Activated CD8-positive, alpha-beta memory T cell treated with anti-CD3 and anti-CD28 coated beads for 4 hours (primary cell): Measurements from ENCODE around the gene JTB.

ENCODE experiments used
- DNase-seq, 2 donors: peaks; one replicate each; pipeline ENCODE4 v3.0.0-alpha.2; 2020; ENCODE audit warnings: low read depth in 2 of 2

Gene JTB

DNA sequence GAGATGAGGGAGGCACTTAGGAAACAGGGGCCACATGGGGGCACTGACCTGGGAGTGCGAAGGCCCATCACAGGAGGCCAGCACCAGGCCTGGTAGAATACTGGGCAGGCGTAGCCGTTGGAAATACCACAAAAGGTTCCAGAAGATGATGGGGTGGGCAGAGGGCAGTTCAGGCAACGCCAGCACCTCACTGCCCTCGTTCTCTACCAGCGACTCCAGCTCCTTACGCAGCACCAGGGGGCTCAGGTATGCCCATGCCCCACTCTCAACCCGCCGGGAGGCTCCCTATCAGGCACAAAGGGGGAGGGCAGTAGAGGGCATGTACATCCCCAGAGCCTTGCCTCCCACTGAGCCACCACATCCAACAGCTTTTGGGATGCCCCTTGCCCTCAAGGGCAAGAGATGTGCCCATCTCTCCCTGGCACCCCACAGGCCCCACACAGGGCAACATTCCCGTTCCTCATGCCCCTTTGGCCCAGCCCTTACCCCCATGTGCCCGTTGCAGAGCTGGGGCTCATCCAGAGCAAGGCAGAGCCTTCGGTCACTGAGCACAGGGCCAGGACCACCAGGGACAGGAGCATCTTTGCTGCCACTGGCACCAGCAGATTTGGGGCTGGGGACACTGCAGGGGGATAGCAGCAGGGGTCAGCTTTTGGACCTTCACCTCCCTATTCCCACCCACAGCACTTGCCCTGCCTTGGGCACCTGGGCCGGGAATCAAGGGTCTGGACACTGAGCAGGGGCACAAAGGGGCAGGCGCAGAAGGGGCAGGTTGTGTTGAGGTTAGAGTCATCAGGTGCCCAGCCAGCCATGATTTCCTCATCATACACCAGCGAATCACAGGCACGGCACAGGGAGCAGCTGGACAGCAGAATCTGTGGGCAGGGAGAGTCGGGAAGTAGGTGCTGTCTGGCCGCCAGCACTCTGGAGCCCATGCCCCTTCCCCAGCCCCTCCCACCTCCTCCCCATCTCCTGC is 45.0 kb downstream of the JTB start:
- DNase-seq, result no peak

DNA sequence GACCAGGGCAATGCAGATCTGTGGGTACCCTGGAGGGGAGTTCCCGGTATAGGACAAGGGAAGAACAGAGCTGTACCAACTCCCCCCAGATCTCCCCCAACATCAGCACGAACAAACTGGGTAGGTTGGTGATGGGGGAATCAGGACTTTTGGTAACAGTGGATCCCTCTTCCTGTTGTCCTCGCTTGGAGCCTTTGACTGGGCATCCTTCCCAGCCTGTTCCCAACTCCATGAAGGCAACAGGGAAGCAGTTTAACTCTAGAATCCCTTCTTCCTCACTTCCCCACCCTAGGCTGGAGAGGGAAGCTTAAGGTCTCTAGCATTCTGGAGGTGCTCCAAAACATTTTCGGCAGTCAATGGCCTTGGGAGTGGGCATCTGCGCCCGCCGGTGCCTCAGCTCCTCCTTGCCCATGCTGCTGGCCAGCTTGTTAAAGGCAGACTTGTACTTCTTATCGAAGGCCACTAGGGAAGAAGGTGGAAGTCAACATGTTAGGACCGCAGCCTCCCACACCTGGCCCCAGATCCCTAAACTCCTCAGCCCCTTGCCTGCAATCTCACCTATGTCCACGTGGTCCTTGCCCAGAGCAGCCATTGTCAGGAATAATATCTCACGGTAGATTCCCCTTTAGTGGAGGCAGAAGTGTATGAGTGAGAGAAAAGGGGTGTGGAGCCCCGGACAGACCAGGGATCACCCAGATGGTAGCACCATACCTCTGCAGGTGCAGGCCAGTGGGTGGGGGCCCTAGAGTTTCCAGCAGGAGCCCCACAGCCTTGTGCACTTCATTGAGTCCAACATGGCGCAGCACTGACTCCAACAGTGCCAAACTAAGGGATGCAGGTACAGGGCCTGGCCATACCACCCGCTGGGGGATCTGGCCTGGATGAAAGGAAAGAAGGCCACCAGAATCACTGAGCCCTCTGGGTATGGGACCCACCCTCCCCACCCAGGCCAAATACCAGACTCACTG is 47.2 kb downstream of the JTB start:
- DNase-seq, result no peak

DNA sequence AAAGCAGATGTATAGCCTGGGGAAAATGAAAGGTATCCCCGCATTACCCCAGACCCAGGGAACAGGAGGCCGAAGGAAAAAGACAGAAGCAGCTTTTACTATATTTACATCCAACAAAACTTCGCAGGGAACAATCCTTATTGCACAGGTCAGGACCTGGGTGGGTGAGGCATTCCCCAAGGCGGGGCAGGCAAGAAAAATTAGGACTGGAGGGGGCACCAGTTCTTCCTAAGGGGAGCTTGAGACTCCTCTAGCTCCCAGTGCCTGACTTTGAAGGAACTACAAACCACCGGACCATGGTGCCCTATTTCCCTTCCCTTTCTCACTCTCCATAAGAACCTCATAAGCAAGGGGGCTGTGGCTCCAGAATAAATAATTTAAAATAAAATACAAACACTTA is 48.0 kb downstream of the JTB start:
- DNase-seq, result no peak

DNA sequence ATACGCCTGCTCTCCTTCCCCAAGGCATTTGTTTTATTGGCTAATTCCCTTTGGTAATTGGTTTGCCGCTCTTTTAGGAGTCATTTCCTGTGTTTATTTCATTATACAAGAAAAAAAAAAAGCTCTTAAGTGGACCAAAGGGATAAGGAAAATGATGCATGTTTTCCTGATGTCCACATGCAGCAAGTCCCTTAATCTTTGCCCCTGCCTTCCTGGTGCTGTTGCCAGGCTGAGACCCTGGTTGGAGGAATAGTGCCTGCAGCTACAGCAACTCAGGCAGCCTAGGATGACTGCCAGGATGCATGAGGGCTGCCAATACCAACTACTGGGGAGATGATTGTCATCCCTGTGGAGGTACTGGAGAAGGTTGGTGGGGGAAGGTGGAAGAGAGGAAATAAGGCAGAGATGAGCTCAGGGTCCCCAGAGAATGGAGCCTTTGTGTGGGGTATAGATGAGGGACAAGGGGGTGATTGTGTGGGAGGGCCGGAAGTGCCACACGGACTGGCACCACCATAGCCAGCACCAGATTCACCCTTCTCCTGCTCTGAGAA is 48.6 kb downstream of the JTB start:
- no peak for DNase-seq

DNA sequence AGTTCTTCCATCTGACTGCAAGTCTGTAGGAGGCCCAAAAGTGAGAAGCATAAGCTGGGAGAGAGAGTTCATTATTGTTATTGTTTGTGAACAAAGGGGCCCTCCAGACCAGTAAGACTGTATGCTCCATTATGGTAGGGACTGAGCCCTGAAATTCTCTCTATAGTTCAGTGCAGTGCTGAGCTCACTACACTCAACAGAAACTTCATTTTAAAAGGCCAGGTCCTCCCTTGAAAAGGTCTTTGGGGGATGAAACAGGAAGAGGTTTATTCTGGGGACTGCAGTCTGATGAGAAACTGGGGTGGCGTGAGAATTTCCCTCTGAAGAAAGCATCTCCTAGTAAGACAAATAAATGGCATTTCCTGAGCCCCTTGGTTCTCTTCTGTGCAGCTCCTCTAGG is 49.2 kb downstream of the JTB start:
- DNase-seq, result no peak

DNA sequence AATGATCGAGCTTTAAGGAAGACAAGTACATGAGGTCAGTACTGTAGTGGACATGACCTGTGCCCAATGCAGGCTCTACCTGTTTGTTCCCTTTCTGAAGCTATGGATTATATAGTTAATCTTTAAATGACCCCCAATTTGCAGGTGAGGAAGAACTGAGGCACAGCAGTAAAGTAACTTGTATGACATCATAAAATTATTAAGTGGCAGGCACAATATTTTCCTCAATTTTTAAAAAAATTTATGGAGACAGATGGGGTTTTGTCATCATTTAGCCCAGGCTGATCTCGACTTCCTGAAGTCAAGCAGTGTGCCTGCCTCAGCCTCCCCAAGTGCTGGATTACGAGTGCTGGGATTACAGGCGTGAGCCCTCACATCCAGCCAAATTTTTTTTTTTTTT is 51.1 kb downstream of the JTB start:
- no peak for DNase-seq
